Measurements from ENCODE around the gene RHAG. TPM values are rescaled to one million over a fixed set of nuclear protein-coding genes. Genes with fewer than 3 reads are reported as not detected.
A peak's percentile ranks its signal among the peaks of the same experiment; 100 is the strongest.

The RHAG gene
- polyA plus RNA-seq, 1 donor, result 1.3 TPM

DNA sequence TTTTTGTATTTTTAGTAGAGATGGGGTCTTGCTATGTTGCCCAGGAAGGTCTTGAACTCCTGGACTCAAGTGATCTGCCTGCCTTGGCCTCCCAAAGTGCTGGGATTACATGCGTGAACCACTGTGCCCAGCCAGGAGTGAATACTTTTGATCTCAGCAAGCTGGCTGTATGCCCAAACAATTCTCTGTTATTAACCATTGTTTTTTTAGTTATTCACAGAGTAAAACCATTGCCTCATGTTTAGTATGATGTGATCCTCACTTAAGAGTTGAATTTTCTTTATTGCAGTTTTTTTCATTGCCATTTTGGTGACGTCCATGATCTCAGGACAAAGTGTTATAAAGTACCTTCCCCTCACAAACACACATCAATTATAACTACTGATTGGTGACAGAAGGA is 71.4 kb downstream of the RHAG start:
- no peak for DNase-seq
- Histone ChIP-seq H3K4me3 (ENCODE audit: low read length) (no peak overlapping the region), H3K27ac (ENCODE audit: low read length) (no peak overlapping the region), H3K4me1 (ENCODE audit: control insufficient read depth, insufficient read depth, low read length) (no peaks in the 10 kb centered on the region), H3K36me3 (ENCODE audit: control insufficient read depth, insufficient read depth, low read length) (no peaks in the 10 kb centered on the region), H3K27me3 (ENCODE audit: control insufficient read depth, insufficient read depth, low read length) (no peaks in the 10 kb centered on the region), H3K9me3 (ENCODE audit: control insufficient read depth, low read depth, low read length) (no peaks in the 10 kb centered on the region)
- no CpG with 5 or more reads among the region's 2 CpGs for WGBS (ENCODE audit: insufficient coverage, low lambda C conversion rate)

DNA sequence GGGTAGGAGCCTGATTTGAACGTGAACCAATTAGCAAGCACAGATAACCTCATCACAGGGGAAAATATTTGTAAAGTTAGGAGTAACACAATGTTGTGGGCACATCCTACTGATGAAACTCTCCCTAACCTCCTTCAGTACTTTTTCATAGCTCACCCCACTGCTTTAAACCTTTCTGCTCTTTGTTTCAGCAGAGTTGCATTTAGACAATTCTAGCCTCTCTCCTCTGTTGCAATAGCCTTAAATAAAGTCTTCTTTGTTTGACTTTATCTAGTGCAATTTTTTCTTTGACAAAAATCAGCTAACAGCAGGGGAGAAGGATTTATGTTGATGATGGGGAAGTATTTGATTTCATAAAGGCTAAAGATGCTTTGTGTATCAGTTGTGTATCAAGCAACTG is 72.1 kb downstream of the RHAG start:
- Histone ChIP-seq H3K4me1 (ENCODE audit: control insufficient read depth, insufficient read depth, low read length) (no peaks in the 10 kb centered on the region), H3K27ac (ENCODE audit: low read length) (no peak overlapping the region), H3K4me3 (ENCODE audit: low read length) (no peak overlapping the region), H3K27me3 (ENCODE audit: control insufficient read depth, insufficient read depth, low read length) (no peaks in the 10 kb centered on the region), H3K36me3 (ENCODE audit: control insufficient read depth, insufficient read depth, low read length) (no peaks in the 10 kb centered on the region), H3K9me3 (ENCODE audit: control insufficient read depth, low read depth, low read length) (no peaks in the 10 kb centered on the region)
- DNase-seq, result no peak
- 100% methylated on average over 1 of the region's 1 CpG for WGBS (ENCODE audit: insufficient coverage, low lambda C conversion rate)

DNA sequence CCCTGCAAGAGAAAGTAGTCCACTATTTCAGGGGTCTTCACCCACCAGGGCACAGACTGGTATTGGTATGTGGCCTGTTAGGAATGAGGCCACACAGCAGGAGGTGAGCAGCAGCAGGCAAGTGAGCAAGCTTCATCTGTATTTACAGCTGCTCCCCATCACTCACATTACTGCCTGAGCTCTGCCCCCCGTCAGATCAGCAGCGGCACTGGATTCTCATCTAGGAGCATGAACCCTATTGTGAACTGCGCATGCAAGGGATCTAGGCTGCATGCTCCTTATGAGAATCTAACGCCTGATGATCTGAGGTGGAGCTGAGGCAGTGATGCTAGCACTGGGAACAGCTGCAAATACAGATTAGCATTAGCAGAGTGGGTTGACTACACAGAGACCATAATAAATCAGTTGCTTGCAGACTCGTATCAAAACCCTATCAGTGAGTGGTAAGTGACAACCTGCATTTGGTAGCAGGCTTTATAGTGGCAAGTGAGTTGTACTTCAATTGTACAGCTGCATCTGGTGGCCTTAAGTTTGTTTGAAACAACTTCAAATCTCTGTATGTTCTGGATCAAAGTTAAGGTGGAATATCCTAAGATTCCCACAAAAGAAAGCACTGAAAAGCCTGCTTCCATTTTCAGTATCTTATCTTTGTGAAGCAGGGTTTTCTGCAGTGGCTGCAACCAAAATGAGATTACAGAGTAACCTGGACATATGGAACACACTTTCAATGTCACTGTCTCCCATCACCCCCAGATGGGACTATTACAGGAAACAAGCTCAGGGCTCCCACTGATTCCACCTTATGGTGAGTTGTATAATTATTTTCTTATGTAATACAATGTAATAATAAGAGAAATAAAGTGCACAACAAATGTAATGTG is 73.4 kb downstream of the RHAG start:
- DNase-seq, result no peak
- Histone ChIP-seq H3K4me1 (ENCODE audit: control insufficient read depth, insufficient read depth, low read length) (no peaks in the 10 kb centered on the region), H3K36me3 (ENCODE audit: control insufficient read depth, insufficient read depth, low read length) (no peaks in the 10 kb centered on the region), H3K4me3 (ENCODE audit: low read length) (no peak overlapping the region), H3K27ac (ENCODE audit: low read length) (no peak overlapping the region), H3K27me3 (ENCODE audit: control insufficient read depth, insufficient read depth, low read length) (no peaks in the 10 kb centered on the region), H3K9me3 (ENCODE audit: control insufficient read depth, low read depth, low read length) (no peaks in the 10 kb centered on the region)
- WGBS (ENCODE audit: insufficient coverage, low lambda C conversion rate), result no CpG with 5 or more reads among the region's 5 CpGs

DNA sequence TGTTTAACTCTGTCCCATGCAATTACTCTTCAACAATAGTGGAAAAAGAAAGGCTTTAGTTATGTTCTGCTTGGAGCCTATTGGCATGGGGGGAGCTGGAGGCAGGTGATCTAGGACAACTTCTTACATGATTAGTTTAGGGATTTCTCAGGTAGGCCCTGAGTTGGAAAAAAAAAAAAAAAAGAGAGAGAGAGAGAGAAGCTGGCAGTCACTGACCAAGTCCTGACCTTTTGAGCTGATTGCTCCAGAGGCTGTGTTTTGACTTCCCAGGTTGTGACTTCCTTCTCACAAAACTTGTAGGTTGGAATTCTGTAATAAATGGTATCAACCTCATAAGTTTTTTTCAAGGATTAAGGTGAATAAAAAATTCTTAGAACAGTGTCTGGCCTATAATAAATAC is 78.4 kb downstream of the RHAG start:
- DNase-seq, result no peak
- Histone ChIP-seq H3K27me3 (ENCODE audit: control insufficient read depth, insufficient read depth, low read length) (no peaks in the 10 kb centered on the region), H3K9me3 (ENCODE audit: control insufficient read depth, low read depth, low read length) (no peaks in the 10 kb centered on the region), H3K4me3 (ENCODE audit: low read length) (no peak overlapping the region), H3K36me3 (ENCODE audit: control insufficient read depth, insufficient read depth, low read length) (no peaks in the 10 kb centered on the region), H3K4me1 (ENCODE audit: control insufficient read depth, insufficient read depth, low read length) (peaks cover 6% of the 10 kb centered on the region), H3K27ac (ENCODE audit: low read length) (no peak overlapping the region)

DNA sequence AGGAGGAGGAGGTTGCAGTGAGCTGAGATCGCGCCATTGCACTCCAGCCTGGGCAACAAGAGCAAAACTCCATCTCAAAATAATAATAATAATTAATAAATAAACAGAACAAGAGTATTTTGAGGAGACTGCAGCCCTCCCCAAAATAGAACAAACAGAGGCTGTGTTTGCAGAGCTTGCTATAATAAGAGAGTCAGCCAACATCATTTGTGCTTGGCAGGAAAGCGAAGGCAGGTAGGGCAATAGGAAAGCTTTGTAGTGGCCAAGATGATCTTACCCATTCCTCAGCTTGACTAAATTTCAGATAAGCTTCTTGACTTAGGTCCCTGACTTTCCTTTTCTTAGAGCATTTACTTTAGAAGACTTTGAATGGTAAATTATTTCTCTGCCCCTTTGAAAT is 79.5 kb downstream of the RHAG start:
- WGBS (ENCODE audit: insufficient coverage, low lambda C conversion rate), result 100% methylated on average over 1 of the region's 3 CpGs
- no peak overlapping the region for H3K4me3 ChIP-seq (ENCODE audit: low read length)
- H3K9me3 ChIP-seq (ENCODE audit: control insufficient read depth, low read depth, low read length), result no peaks in the 10 kb centered on the region
- no peaks in the 10 kb centered on the region for H3K36me3 ChIP-seq (ENCODE audit: control insufficient read depth, insufficient read depth, low read length)
- no peaks in the 10 kb centered on the region for H3K27me3 ChIP-seq (ENCODE audit: control insufficient read depth, insufficient read depth, low read length)
- DNase-seq, result no peak
- peaks cover 6% of the 10 kb centered on the region for H3K4me1 ChIP-seq (ENCODE audit: control insufficient read depth, insufficient read depth, low read length)
- peak overlapping the region; percentile 57 for H3K27ac ChIP-seq (ENCODE audit: low read length)

DNA sequence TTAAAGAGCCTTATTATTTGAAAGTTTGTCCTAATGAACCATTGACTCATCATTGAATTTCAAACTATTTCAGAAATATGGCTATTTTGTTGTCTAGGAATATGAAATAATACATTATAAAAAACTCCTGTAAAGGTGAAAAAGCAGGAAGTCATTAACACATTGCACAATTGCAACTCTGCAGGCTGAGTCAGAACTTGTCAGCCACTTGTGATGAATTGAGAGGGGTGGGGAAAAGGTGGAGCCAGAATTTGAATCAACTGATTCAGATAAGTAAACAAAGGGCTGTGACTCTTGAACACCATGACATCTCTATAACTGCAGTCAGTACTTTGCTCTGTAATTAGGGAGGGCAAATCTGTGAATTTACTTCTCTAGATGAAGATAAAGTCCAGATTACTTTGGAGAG is 80.2 kb downstream of the RHAG start:
- Histone ChIP-seq H3K4me1 (ENCODE audit: control insufficient read depth, insufficient read depth, low read length) (peaks cover 8% of the 10 kb centered on the region), H3K27me3 (ENCODE audit: control insufficient read depth, insufficient read depth, low read length) (no peaks in the 10 kb centered on the region), H3K4me3 (ENCODE audit: low read length) (no peak overlapping the region), H3K27ac (ENCODE audit: low read length) (peak overlapping the region; percentile 78), H3K36me3 (ENCODE audit: control insufficient read depth, insufficient read depth, low read length) (no peaks in the 10 kb centered on the region), H3K9me3 (ENCODE audit: control insufficient read depth, low read depth, low read length) (no peaks in the 10 kb centered on the region)
- peak; percentile 91 to 95 for DNase-seq

DNA sequence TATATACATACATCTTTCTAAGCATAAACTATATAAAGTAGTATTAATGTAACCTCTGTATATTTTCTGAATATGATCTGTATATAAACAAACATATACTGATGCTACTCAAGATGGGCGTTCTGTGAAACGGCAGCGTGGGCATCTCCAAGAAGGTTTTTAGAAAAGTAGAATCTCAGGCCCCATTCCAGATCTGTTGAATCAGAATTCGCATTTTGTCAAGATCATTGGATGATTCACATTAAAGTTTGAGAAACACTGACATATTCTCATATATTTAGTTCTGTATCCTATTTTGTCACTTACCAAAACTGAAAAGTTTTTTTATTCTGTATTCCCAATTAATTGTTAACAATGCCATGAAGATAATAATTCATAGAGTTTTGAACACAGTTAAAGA is 80.7 kb downstream of the RHAG start:
- Histone ChIP-seq H3K27ac (ENCODE audit: low read length) (peak overlapping the region; percentile 78), H3K27me3 (ENCODE audit: control insufficient read depth, insufficient read depth, low read length) (peaks cover 3% of the 10 kb centered on the region), H3K36me3 (ENCODE audit: control insufficient read depth, insufficient read depth, low read length) (no peaks in the 10 kb centered on the region), H3K9me3 (ENCODE audit: control insufficient read depth, low read depth, low read length) (no peaks in the 10 kb centered on the region), H3K4me3 (ENCODE audit: low read length) (no peak overlapping the region), H3K4me1 (ENCODE audit: control insufficient read depth, insufficient read depth, low read length) (peaks cover 9% of the 10 kb centered on the region)
- DNase-seq, result no peak
- WGBS (ENCODE audit: insufficient coverage, low lambda C conversion rate), result no CpG with 5 or more reads among the region's 4 CpGs

Other genes with a start within 250 kb of the RHAG start
- 35.6 TPM for gene MMUT, start 173.6 kb downstream of the RHAG start, polyA plus RNA-seq
- gene CENPQ, start 173.5 kb downstream of the RHAG start, polyA plus RNA-seq, result 7.3 TPM
- not detected for gene GLYATL3, start 136.9 kb downstream of the RHAG start, polyA plus RNA-seq
- gene C6orf141, start 86.2 kb downstream of the RHAG start, polyA plus RNA-seq, result 24.1 TPM
- gene CRISP2, start 76.7 kb upstream of the RHAG start, polyA plus RNA-seq, result 0.34 TPM
- gene CRISP3, start 107.5 kb upstream of the RHAG start, polyA plus RNA-seq, result 0.06 TPM
- 0.12 TPM for gene PGK2, start 150.4 kb upstream of the RHAG start, polyA plus RNA-seq
- gene CRISP1, start 229.7 kb upstream of the RHAG start, polyA plus RNA-seq, result 0.25 TPM